Liver (tissue), 3 donors: ENCODE data around the gene SPTAN1.

Experiments
- EGR1 ChIP-seq, 2 donors: IDR thresholded peaks; 2 replicates each; pipeline ENCODE4 v1.6.1; 2016 to 2018; ENCODE audit warnings: antibody characterized with exemption in 2 of 2, low read depth in 2 of 2
- GABPA ChIP-seq, 2 donors: IDR thresholded peaks in 1 of 2; conservative IDR thresholded peaks in 1 of 2; 2 replicates each; pipeline ENCODE4 v1.6.1; 2016; ENCODE audit warnings: antibody characterized with exemption in 2 of 2, mild to moderate bottlenecking in 1 of 2, moderate library complexity in 1 of 2
- JUND ChIP-seq, 2 donors: IDR thresholded peaks; 2 replicates each; pipeline ENCODE4 v1.6.1; 2016; ENCODE audit warnings: antibody characterized with exemption in 2 of 2
- MAX ChIP-seq: IDR thresholded peaks from 2 replicates; pipeline ENCODE4 v1.6.1; 2016; ENCODE audit warnings: antibody characterized with exemption
- RAD21 ChIP-seq, 2 donors: IDR thresholded peaks; 2 replicates each; pipeline ENCODE4 v1.6.1; 2016; ENCODE audit warnings: antibody characterized with exemption in 2 of 2, mild to moderate bottlenecking in 2 of 2
- REST ChIP-seq: IDR thresholded peaks from 2 replicates; pipeline ENCODE4 v1.6.1; 2016; ENCODE audit warnings: antibody characterized with exemption, mild to moderate bottlenecking
- RXRA ChIP-seq, 2 donors: IDR thresholded peaks; 2 replicates each; pipeline ENCODE4 v1.6.1; 2017 to 2018; ENCODE audit warnings: antibody characterized with exemption in 2 of 2, mild to moderate bottlenecking in 1 of 2
- TAF1 ChIP-seq: conservative IDR thresholded peaks from 2 replicates; pipeline ENCODE4 v1.6.1; 2016; ENCODE audit warnings: antibody characterized with exemption, mild to moderate bottlenecking
- YY1 ChIP-seq: IDR thresholded peaks from 2 replicates; pipeline ENCODE4 v1.6.1; 2016; ENCODE audit warnings: antibody characterized with exemption, mild to moderate bottlenecking
- TF ChIP-seq, protein P1 (sequence below): fragments of 150-350 bp; IDR thresholded peaks from 2 replicates; pipeline ENCODE4 v1.5.1; 2017; ENCODE audit warnings: improper control_type of control experiment, low read depth, low read length; ENCODE audit not compliant: missing input control
- donor health status: healthy.
- donor health status: healthy.

GRCh38 chr9:128558431-128559310 lies 6.3 kb downstream of the SPTAN1 start:
- TF ChIP-seq, protein P1, sequence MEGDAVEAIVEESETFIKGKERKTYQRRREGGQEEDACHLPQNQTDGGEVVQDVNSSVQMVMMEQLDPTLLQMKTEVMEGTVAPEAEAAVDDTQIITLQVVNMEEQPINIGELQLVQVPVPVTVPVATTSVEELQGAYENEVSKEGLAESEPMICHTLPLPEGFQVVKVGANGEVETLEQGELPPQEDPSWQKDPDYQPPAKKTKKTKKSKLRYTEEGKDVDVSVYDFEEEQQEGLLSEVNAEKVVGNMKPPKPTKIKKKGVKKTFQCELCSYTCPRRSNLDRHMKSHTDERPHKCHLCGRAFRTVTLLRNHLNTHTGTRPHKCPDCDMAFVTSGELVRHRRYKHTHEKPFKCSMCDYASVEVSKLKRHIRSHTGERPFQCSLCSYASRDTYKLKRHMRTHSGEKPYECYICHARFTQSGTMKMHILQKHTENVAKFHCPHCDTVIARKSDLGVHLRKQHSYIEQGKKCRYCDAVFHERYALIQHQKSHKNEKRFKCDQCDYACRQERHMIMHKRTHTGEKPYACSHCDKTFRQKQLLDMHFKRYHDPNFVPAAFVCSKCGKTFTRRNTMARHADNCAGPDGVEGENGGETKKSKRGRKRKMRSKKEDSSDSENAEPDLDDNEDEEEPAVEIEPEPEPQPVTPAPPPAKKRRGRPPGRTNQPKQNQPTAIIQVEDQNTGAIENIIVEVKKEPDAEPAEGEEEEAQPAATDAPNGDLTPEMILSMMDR: peak; percentile 4
- TF ChIP-seq RXRA (IDR thresholded peaks at IDR 0.05): peak in 1 of 2 donors; percentile 49
- TF ChIP-seq JUND (IDR thresholded peaks at IDR 0.05): peak; percentile 9 to 18
- TF ChIP-seq GABPA (IDR thresholded peaks at IDR 0.05 in 1 of 2, conservative IDR thresholded peaks at IDR 0.05 in 1 of 2): no peak
- no peak for TF ChIP-seq EGR1 (IDR thresholded peaks at IDR 0.05; ENCODE audit: low read depth in 2 of 2)
- no peak for TF ChIP-seq TAF1
- peak; percentile 25 for TF ChIP-seq REST
- peak; percentile 54 for TF ChIP-seq YY1
- TF ChIP-seq MAX: peak; percentile 85
- TF ChIP-seq RAD21 (IDR thresholded peaks at IDR 0.05): no peak
